AG10803 (cell line): Measurements from ENCODE around the gene PCBP3.

Experiments used
- DNase-seq: peaks from one replicate; pipeline ENCODE4 v3.0.0; 2010; ENCODE audit warnings: low read depth
- H3K4me3 ChIP-seq: 2 replicates; pipeline ENCODE4 v1.5.1; 2011; ENCODE audit warnings: mild to moderate bottlenecking, low read length, control low read depth
- TF ChIP-seq, protein P1 (sequence below): conservative IDR thresholded peaks from 2 replicates; pipeline ENCODE4 v1.5.1; 2011; ENCODE audit warnings: mild to moderate bottlenecking, low read length, control low read depth, inconsistent platforms

PCBP3 gene

DNA sequence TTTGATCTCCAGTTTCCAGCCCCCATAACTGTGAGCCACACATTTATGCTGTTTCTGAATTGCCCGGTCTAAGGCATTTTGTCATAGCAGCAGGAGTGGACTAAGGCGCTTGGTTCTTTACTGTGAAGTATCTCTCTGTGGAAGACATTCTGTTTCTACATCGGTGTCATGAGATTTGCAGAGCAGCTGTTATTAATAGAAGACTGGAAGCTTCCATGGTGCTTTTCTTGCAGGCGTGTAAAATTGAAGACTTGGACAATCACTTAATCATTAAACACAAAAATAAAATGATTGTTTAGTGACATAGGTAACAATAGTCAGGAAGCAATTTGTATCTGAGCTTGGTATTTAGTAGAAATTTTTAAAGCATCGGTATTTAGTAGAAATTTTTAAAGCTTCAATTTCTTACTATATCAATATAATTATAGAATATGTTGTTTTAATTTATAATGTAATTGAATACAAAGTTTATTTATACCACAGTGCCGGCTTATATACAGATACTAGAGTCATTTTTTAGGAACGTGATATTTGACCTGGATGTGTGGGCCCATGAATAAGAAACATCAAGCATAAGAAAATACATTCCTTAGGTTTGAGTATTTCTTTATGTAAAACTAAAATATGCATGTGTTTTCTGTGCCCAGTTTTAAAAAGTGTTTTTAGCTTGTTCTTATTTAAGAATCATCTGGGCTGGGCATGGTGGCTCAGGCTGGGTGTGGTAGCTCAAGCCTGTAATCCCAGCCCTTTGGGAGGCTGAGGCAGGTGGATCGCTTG lies 277.5 kb downstream of the PCBP3 start:
- TF ChIP-seq, protein P1, sequence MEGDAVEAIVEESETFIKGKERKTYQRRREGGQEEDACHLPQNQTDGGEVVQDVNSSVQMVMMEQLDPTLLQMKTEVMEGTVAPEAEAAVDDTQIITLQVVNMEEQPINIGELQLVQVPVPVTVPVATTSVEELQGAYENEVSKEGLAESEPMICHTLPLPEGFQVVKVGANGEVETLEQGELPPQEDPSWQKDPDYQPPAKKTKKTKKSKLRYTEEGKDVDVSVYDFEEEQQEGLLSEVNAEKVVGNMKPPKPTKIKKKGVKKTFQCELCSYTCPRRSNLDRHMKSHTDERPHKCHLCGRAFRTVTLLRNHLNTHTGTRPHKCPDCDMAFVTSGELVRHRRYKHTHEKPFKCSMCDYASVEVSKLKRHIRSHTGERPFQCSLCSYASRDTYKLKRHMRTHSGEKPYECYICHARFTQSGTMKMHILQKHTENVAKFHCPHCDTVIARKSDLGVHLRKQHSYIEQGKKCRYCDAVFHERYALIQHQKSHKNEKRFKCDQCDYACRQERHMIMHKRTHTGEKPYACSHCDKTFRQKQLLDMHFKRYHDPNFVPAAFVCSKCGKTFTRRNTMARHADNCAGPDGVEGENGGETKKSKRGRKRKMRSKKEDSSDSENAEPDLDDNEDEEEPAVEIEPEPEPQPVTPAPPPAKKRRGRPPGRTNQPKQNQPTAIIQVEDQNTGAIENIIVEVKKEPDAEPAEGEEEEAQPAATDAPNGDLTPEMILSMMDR: no peak
- DNase-seq: no peak
- no peak overlapping the region for H3K4me3 ChIP-seq

DNA sequence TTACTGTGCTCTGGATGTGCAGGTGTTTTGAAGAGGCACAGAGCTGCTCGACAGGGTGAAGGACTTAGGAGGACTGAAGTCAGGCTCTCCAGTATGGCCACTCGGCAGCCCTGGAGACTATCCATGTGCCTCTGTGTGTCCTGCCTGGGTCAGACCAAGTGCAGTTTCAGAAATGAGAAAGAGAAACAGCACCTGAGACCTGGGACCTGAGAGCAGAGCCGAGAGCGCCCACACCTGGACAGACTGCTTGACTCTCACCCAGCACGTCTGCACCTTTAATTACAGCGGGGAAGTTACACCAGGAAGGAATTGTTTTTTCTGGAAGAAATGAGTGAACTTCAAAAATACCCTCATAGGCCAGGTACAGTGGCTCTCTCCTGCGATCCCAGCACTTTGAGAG lies 278.4 kb downstream of the PCBP3 start:
- no peak for DNase-seq
- H3K4me3 ChIP-seq: no peak overlapping the region
- TF ChIP-seq, protein P1: no peak

DNA sequence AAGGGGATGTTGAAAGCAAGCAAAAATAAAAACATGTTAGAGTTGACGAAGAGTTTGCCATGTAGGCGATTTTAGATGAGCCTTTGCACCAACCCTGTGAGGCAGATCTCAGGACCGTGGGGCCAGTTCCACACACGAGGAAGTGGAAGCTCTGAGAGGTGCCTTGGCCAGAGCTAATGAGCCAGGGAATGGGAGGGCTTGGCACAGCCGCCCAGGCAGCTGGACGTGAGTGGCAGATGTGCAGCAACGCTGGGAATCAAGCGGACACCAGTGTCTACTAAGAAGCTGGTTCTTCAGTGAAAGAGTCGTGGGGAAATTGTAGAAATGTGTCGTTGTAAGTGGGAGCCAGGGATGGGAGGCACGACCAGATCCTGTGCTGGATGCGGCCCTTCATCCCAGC lies 279.1 kb downstream of the PCBP3 start:
- H3K4me3 ChIP-seq: no peak overlapping the region
- no peak for DNase-seq
- TF ChIP-seq, protein P1: no peak

DNA sequence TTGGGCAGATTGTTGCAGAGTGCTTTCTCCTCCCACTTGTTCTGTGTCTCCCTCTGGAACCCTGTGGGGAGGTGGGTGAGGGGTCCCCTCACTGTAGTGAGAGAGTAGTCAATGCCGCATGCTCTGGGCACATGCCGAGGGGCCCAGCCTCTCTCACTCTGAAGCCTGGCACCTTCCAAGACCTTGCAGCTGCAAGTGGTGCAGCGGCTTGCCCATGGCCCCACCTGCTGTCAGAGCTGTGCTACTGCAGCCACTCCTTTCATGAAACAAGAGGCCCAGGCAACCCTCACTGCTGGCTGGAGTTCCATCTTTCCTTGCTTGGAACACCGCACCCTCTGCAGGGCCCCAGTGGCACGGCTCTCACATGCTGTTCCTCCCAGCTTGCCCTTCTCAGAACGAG lies 279.6 kb downstream of the PCBP3 start:
- TF ChIP-seq, protein P1: peak; percentile 92

DNA sequence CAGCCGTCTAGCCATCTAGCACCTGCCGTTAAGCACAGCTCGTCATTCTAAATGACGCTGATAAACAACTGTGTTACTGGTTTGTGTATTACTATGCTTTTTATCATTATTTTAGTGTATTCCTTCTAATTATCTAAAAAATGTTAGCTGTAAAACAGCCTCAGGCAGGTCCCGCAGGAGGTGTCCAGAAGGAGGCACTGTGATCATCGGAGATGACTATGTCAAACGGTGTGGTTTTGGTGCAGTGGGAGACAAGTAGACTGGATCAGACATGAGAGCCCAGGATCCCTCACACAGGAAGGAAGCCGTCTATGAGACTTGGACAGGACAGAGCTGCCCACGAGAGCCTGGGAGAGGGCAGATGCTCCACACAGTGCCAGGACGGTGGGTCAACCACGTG lies 282.8 kb downstream of the PCBP3 start:
- DNase-seq: peak; percentile 21
- no peak overlapping the region for H3K4me3 ChIP-seq
- TF ChIP-seq, protein P1: peak; percentile 30; the same call in 1 of the 2 replicates

More for the DNA sequence above, 279.6 kb downstream of the PCBP3 start:
- peak; percentile 77 for DNase-seq
- H3K4me3 ChIP-seq: no peak overlapping the region

DNA sequence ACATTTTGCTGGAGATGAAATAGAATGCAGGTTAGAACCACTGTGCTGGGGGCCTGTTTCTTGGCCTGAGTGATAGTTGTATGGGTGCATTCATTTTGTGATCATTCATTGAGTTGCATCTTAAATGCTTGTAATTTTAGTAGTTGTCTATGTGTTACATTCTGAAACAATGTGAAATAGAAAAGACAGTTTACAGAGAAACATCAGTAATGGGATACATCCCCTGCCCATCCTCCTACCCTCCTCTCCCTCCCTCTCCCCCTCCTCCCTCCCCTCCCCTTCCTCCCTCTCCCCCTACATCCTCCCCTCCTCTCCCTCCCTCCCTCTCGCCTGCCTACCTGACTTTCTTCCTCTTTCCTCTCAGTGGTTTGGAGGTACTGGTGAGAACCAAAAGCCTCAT lies 283.5 kb downstream of the PCBP3 start:
- TF ChIP-seq, protein P1: no peak
- no peak for DNase-seq
- H3K4me3 ChIP-seq: no peak overlapping the region
